HEK293 (cell line): ENCODE measurements around the gene DIP2A.

Experiments used
- CTCF ChIA-PET: fragments of 350-600 bp; formaldehyde crosslinking; extraction: SDS; loops from one replicate; lab custom pipeline; 2021; ENCODE audit warnings: antibody characterized with exemption; lab: Yijun Ruan, JAX
- POLR2A ChIA-PET: fragments of 300-600 bp; formaldehyde crosslinking; extraction: SDS; loops from one replicate; lab custom pipeline; 2020; ENCODE audit warnings: antibody characterized with exemption, inconsistent platforms; lab: Yijun Ruan, JAX
- H3K27ac ChIP-seq: fragments of 200-500 bp; sonication (Bioruptor generic); 2 replicates; pipeline ENCODE4 v1.5.1; 2014; ENCODE audit warnings: low read depth, low read length, control low read depth, inconsistent platforms; ENCODE audit errors: extremely low read depth
- H3K36me3 ChIP-seq, 2 experiments: fragments of 200-500 bp in 1 of 2; sonication (Bioruptor generic) in 1 of 2; 1 replicate in 1 of 2; 2 replicates in 1 of 2; pipeline ENCODE4 v1.5.1; 2014 to 2017; ENCODE audit warnings: inconsistent platforms in 2 of 2, low read length in 2 of 2; ENCODE audit not compliant: control insufficient read depth in 2 of 2, insufficient read depth in 1 of 2
- H3K4me1 ChIP-seq: fragments of 200-500 bp; sonication (Bioruptor generic); 2 replicates; pipeline ENCODE4 v1.5.1; 2014; ENCODE audit warnings: mild to moderate bottlenecking, low read length, inconsistent platforms; ENCODE audit not compliant: control insufficient read depth, insufficient read depth
- H3K4me3 ChIP-seq: 2 replicates; pipeline ENCODE4 v1.5.1; 2011; ENCODE audit warnings: low read depth, mild to moderate bottlenecking, control low read depth, low read length, moderate library complexity
- H3K9me3 ChIP-seq: fragments of 200-500 bp; sonication (Bioruptor generic); 2 replicates; pipeline ENCODE4 v1.5.1; 2014; ENCODE audit warnings: low read depth, low read length, inconsistent platforms; ENCODE audit not compliant: control insufficient read depth, insufficient read depth
- INSM2 ChIP-seq: fragments of 450-650 bp; formaldehyde crosslinking; IDR thresholded peaks from 2 replicates; pipeline ENCODE4 v1.5.1; 2016; ENCODE audit warnings: missing biosample characterization, missing genetic modification characterization
- KLF17 ChIP-seq: fragments of 450-650 bp; formaldehyde crosslinking; IDR thresholded peaks from 2 replicates; pipeline ENCODE4 v1.5.1; 2016; ENCODE audit warnings: missing biosample characterization, missing genetic modification characterization
- MEIS1 ChIP-seq: sonication (generic); formaldehyde crosslinking; IDR thresholded peaks from 2 replicates; pipeline ENCODE4 v1.8.1; 2022; ENCODE audit warnings: missing genetic modification reagents, mild to moderate bottlenecking, borderline replicate concordance
- RBAK ChIP-seq: fragments of 450-650 bp; formaldehyde crosslinking; IDR thresholded peaks from 2 replicates; pipeline ENCODE4 v1.5.1; 2016; ENCODE audit warnings: missing biosample characterization, missing genetic modification characterization
- YY1 ChIP-seq: fragments of 450-650 bp; formaldehyde crosslinking; IDR thresholded peaks from 2 replicates; pipeline ENCODE4 v1.5.1; 2018; ENCODE audit warnings: missing biosample characterization, missing genetic modification characterization
- ZBTB10 ChIP-seq: fragments of 450-650 bp; formaldehyde crosslinking; IDR thresholded peaks from 2 replicates; pipeline ENCODE4 v1.5.1; 2016; ENCODE audit warnings: missing biosample characterization, missing genetic modification characterization
- ZBTB11 ChIP-seq: fragments of 450-650 bp; formaldehyde crosslinking; conservative IDR thresholded peaks from 2 replicates; pipeline ENCODE4 v1.5.1; 2016; ENCODE audit warnings: low read depth, missing biosample characterization, missing genetic modification characterization
- ZNF140 ChIP-seq: fragments of 450-650 bp; formaldehyde crosslinking; IDR thresholded peaks from 2 replicates; pipeline ENCODE4 v1.5.1; 2016; ENCODE audit warnings: missing biosample characterization, missing genetic modification characterization
- ZNF148 ChIP-seq: fragments of 450-650 bp; formaldehyde crosslinking; IDR thresholded peaks from 2 replicates; pipeline ENCODE4 v1.5.0; 2017; ENCODE audit warnings: missing biosample characterization, missing genetic modification characterization, borderline replicate concordance
- ZNF248 ChIP-seq: fragments of 450-650 bp; formaldehyde crosslinking; IDR thresholded peaks from 2 replicates; pipeline ENCODE4 v1.5.1; 2017; ENCODE audit warnings: missing biosample characterization, missing genetic modification characterization
- ZNF302 ChIP-seq: fragments of 450-650 bp; formaldehyde crosslinking; IDR thresholded peaks from 2 replicates; pipeline ENCODE4 v1.5.1; 2016; ENCODE audit warnings: missing biosample characterization, missing genetic modification characterization, low read depth
- ZNF366 ChIP-seq: fragments of 450-650 bp; formaldehyde crosslinking; conservative IDR thresholded peaks from 2 replicates; pipeline ENCODE4 v1.5.1; 2016; ENCODE audit warnings: missing biosample characterization, missing genetic modification characterization
- ZNF548 ChIP-seq: fragments of 450-650 bp; formaldehyde crosslinking; IDR thresholded peaks from 2 replicates; pipeline ENCODE4 v1.5.1; 2016; ENCODE audit warnings: missing biosample characterization, missing genetic modification characterization
- ZNF558 ChIP-seq: fragments of 450-650 bp; formaldehyde crosslinking; IDR thresholded peaks from 2 replicates; pipeline ENCODE4 v1.5.1; 2016; ENCODE audit warnings: missing biosample characterization, missing genetic modification characterization
- ZNF670 ChIP-seq: fragments of 450-650 bp; formaldehyde crosslinking; IDR thresholded peaks from 2 replicates; pipeline ENCODE4 v1.5.1; 2016; ENCODE audit warnings: missing biosample characterization, missing genetic modification characterization, low read depth
- ZNF76 ChIP-seq: fragments of 450-650 bp; formaldehyde crosslinking; IDR thresholded peaks from 2 replicates; pipeline ENCODE4; 2016; ENCODE audit warnings: low read depth, missing biosample characterization, missing genetic modification characterization, borderline replicate concordance
- ZNF768 ChIP-seq: fragments of 450-650 bp; formaldehyde crosslinking; IDR thresholded peaks from 2 replicates; pipeline ENCODE4 v1.5.1; 2018; ENCODE audit warnings: missing biosample characterization, mild to moderate bottlenecking, missing genetic modification characterization
- ZSCAN16 ChIP-seq: fragments of 450-650 bp; formaldehyde crosslinking; IDR thresholded peaks from 2 replicates; pipeline ENCODE4 v1.5.1; 2016; ENCODE audit warnings: missing biosample characterization, missing genetic modification characterization
- ZSCAN23 ChIP-seq: fragments of 450-650 bp; formaldehyde crosslinking; IDR thresholded peaks from 2 replicates; pipeline ENCODE4 v1.5.1; 2016; ENCODE audit warnings: missing biosample characterization, missing genetic modification characterization
- ZSCAN4 ChIP-seq: fragments of 450-650 bp; formaldehyde crosslinking; IDR thresholded peaks from 2 replicates; pipeline ENCODE4 v1.5.1; 2017; ENCODE audit warnings: missing biosample characterization, missing genetic modification characterization

DIP2A gene

GRCh38 chr21:46438241-46438640 lies 20.4 kb upstream of the DIP2A start (continued):
- TF ChIP-seq ZBTB10 (tag by site-specific recombination) (no peak), YY1 (no peak)

- TF ChIP-seq ZNF148 (tag by site-specific recombination) = no peak
- TF ChIP-seq ZNF140 (tag by site-specific recombination) = no peak
- TF ChIP-seq ZSCAN23 (tag by site-specific recombination) = no peak
- TF ChIP-seq ZNF366 (tag by site-specific recombination) = no peak
- no peak for TF ChIP-seq YY1
- TF ChIP-seq ZSCAN4 = no peak
- no peak for TF ChIP-seq ZNF76
- TF ChIP-seq ZNF558 = no peak
- no peak for TF ChIP-seq ZSCAN16 (tag by site-specific recombination)
- TF ChIP-seq RBAK = no peak
- no peak for TF ChIP-seq ZBTB11 (tag by site-specific recombination)
- TF ChIP-seq INSM2 (tag by site-specific recombination) = no peak
- no peak for TF ChIP-seq ZNF670
- no peak for TF ChIP-seq ZNF302 (tag by site-specific recombination)
- no peak for TF ChIP-seq MEIS1 (CRISPR knock-in tag)
- no peak for TF ChIP-seq KLF17 (tag by site-specific recombination)
- TF ChIP-seq ZNF248 (tag by site-specific recombination) = no peak
- TF ChIP-seq ZNF548 (tag by site-specific recombination) = no peak
- no peak for TF ChIP-seq ZNF768 (tag by site-specific recombination)
- peaks cover 30 to 87% of the 10 kb centered on the region in 2 experiments for H3K36me3 ChIP-seq
- ChIA-PET POLR2A (no interaction called here), CTCF (no interaction called here)
- no peak overlapping the region for H3K4me3 ChIP-seq
- no peak overlapping the region for H3K27ac ChIP-seq
- no peaks in the 10 kb centered on the region for H3K4me1 ChIP-seq
- no peaks in the 10 kb centered on the region for H3K9me3 ChIP-seq
These were observed 18.8 kb upstream of the DIP2A start for GRCh38 chr21:46439906-46440305.
